C4-2B (cell line): ENCODE results near the gene MX2.

ENCODE experiments used
- CTCF ChIP-seq: fragments of 450-650 bp; conservative IDR thresholded peaks from 2 replicates; pipeline ENCODE4 v1.5.1; 2017; ENCODE audit warnings: mild to moderate bottlenecking
- ZFX ChIP-seq: fragments of 450-650 bp; IDR thresholded peaks from 2 replicates; pipeline ENCODE4 v1.6.1; 2017

- TF ChIP-seq CTCF = no peak
- no peak for TF ChIP-seq ZFX
These were observed 84.8 kb downstream of the MX2 start for GRCh38 chr21:41446586-41446985.
